OCI-LY3 (cell line): ENCODE data around the gene SLC13A3.

Experiments used
- CTCF ChIP-seq: fragments of 200-600, 300-600 bp; sonication (generic); IDR thresholded peaks from 2 replicates; pipeline ENCODE4 v1.5.1; 2014; ENCODE audit warnings: antibody characterized with exemption, low read length, low read depth
- EZH2phosphoT487 ChIP-seq: fragments of 200-600 bp; shearing (Covaris generic); IDR thresholded peaks from 2 replicates; pipeline ENCODE4 v1.6.1; 2018; ENCODE audit warnings: antibody characterized with exemption, mixed run types, low read depth

- TF ChIP-seq EZH2phosphoT487 (no peak), CTCF (no peak)
Observed at GRCh38 chr20:46631874-46632446, 19.3 kb downstream of the SLC13A3 start.
